Frontal cortex (tissue), 4 donors: Measurements from ENCODE around the gene IL23R. TPM values are rescaled to one million over a fixed set of nuclear protein-coding genes. Genes with fewer than 3 reads are reported as not detected.
"Not testable (repeated sequence)": the region's sequence is repeated elsewhere in the genome, so short reads cannot be mapped to it uniquely, and the experiment has no call there.

Experiments
- DNase-seq, 2 donors: peaks; one replicate each; pipeline ENCODE4 v3.0.0; 2012; ENCODE audit warnings: low spot score in 2 of 2
- FAIRE-seq: peaks from 2 replicates; lab custom pipeline; 2012; peaks lifted over from hg19 to GRCh38; lab: Jason Lieb, UNC
- total RNA-seq: library from RNA; depleted of rRNA; stranded (reverse); fragments of >200 nt; gene quantifications from one replicate; pipeline ENCODE4 v1.2.3, GENCODE V29; 2014
- donor health status: control.
- donor health status: control.
- donor health status: control.

Gene IL23R, protein sequence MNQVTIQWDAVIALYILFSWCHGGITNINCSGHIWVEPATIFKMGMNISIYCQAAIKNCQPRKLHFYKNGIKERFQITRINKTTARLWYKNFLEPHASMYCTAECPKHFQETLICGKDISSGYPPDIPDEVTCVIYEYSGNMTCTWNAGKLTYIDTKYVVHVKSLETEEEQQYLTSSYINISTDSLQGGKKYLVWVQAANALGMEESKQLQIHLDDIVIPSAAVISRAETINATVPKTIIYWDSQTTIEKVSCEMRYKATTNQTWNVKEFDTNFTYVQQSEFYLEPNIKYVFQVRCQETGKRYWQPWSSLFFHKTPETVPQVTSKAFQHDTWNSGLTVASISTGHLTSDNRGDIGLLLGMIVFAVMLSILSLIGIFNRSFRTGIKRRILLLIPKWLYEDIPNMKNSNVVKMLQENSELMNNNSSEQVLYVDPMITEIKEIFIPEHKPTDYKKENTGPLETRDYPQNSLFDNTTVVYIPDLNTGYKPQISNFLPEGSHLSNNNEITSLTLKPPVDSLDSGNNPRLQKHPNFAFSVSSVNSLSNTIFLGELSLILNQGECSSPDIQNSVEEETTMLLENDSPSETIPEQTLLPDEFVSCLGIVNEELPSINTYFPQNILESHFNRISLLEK
- not detected for total RNA-seq

DNA sequence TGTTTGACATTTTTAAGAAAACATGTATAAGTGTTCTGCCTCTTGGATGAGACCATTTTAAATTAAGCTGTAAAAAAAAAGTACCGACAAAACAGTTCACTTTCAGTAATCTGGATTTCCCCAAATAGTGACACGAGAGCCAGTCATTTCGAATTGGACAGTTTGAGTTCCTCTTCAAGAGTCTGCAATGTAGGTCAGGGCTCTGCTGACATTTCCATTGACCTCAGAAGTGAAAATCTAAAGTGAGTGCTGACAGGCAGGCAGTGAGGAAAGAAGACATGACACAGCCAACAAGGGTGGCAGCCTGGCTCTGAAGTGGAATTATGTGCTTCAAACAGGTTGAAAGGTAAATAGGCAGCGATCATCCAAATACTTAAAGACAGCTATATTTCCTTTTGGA lies at the start of gene IL23R:
Gene IL23R, plus strand, starts transcription at position 259 of the 400 bp plus-strand sequence. CDS start 1,667 bp downstream, outside the sequence.
- FAIRE-seq: no peak
- DNase-seq: no peak

DNA sequence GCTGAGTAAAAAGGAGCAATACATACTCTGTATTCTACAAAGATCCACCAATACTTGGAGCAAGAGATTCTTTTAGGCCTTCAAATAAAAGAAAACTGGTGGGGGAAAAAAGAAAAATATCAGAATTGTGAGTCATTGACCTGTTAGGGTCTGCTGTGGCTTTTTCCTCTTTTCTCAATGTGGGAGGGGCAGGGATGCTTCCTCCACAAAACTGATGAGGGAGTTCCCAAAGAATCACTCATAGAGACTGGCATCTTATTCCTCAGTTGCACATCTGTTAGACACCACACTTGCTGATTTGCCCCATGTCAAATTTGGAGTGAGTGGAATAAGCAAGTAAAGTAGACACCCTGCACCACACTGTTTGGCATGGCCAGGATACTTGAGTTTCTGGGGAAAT lies 48.1 kb upstream of the IL23R start:
- FAIRE-seq (no peak), DNase-seq (no peak)

DNA sequence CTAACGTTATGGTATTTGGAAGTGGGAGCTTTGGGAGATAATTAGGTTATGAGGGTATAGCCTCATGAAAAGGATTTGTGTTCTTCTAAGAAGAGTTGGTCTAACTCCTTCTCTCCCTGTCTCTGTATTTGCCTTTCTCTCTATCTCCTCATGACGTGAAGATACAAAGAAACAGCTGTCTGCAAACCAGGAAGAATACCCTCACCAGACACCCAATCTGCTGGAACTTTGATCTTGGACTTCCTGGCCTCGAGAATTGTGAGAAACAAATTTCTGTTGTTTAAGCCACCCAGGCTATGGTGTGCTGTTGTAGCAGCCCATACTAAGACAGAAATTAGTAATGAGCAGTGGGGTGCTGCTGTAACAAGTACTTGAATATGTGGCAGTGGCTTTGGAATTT lies 47.6 kb upstream of the IL23R start:
- FAIRE-seq: no peak
- no peak for DNase-seq

DNA sequence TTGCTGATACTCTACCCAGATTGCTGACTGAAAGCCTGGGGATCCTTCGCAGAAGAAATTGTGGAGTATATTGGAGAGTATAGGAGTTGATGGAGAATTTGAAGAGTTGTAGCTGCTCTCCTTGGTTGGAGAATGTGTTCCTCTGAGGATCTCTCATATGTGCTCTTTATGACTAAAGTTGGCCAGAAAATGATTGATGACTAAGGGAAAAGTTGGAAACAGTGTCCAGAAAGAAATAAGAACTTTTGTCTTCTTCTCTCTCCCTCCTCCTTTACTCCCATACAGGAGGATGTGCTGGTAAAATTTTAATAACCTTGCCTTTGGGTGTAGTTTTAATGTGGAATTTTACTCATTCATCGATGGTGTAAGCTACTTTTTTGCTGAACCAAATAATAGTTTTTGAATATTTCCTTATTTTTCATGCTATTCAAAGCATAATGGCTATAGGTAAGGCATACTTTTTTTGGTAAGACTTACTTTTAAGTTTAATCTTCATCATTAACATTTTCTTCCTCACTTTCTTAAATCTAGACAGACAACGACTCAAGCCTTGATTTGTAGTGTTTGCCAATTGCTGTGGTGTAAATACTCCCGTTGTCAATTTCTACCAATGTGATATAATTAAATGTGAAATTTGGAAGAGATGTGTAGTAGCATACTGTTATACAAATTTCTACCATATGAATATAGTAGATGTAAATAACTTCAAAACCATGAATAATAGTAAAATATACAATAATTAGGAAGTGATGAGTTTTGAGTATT lies 45.2 kb upstream of the IL23R start:
- FAIRE-seq (no peak), DNase-seq (no peak)

DNA sequence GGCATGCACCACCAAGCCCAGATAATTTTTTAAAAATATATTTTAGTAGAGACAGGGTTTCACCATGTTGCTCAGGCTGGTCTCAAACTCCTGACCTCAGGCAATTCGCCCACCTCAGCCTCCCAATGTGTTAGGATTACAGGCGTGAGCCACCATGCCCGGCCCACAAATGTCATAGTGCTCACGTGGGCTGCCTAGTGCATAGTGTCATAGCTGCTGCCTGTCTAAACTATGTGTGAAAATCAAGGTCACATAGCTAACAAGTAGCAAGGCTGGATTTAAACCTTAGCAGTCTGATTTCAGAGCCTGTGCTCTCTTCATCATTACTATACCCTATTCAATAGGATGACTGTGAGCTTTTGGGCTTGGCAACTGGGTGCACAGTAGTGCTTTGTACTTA lies 41.8 kb upstream of the IL23R start:
- DNase-seq: no peak

DNA sequence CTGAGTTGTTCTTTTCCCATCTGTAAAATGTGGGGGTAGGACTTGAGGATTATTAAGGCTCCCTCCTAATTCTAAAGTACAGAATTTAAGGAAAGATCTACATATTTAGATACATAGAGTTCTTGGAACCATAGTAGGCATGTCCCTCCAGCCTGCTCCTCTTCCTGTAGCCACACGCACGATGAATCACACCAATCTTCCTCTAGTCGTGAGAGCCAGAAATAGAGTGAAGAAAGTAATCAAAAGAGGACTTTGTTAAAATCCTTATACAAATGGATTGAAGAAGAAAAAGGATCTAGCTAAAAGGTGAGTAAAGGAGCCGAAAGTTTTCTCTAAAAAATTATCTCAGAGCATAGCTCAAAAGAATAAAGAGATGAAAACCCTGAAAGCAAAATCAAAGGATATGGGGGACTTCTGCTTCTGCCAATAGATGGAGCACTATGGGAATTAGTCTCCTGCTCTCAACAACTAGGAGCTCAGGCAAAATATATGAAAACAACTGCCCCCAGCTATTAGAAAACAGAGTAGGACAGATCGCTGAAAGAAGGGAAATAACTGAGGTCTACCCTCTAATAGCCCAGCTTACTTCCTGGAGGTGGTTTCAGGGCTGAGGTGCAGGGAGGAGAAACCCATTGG lies 40.0 kb upstream of the IL23R start:
- no peak for FAIRE-seq
- peak in 1 of 2 donors; percentile 8 for DNase-seq

More for the DNA sequence above, 41.8 kb upstream of the IL23R start:
- FAIRE-seq: no peak

DNA sequence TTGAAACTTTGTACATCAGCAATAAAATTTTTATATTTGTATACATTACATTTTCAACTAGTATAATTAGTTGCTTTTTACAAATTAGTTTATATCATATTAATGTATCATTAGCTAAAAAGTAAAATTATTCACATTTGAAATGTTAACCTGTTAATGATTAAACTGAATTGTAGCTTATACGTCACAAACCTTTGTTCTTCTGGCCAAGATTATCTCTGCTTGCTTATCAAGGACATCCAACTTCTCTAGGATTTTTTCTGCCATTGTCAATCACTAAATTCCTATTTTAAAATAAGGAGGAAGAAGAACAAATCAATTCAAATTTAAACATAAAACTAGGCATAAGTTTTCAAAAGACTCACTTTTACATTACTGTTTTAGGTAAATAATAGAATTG lies 39.3 kb upstream of the IL23R start:
- FAIRE-seq (peak; percentile 21), DNase-seq (no peak)

DNA sequence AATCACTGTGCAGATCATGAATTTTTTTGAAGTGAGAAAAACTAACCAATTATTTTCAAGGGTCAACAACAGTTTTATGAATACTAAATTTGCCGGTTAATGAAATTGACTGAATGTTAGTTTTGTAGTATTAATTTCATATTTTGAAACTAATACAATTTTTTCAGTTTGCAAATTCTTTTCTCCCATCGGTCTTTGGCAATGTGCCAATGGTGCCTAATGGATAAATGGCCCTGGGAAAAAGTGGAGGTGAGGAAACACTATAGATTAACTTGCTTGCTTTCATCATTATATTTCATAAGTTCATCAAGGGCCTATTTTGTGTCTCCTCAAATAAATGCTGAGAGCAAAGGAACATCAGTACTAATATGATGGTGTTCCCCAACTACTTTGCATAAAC lies 35.6 kb upstream of the IL23R start:
- FAIRE-seq: no peak
- DNase-seq: no peak

DNA sequence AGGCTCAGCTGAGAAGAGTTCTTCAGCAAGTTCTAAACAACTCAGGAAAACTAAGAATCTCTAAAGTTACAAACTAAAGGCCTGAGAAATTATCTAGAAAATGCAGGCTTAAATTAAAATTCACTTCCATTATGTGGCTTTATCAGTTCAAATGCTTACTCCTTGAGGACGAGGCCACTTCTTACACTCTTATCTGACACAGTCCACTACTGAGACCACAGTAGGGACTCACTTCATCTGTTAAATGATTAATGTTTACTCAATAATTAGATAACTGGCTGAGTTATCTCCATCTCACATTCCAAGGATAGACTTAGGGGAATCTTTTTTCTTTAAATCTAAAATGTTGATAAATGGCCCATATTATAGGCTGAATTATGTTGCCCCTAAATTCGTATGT lies 33.1 kb upstream of the IL23R start:
- FAIRE-seq: no peak
- DNase-seq: no peak

DNA sequence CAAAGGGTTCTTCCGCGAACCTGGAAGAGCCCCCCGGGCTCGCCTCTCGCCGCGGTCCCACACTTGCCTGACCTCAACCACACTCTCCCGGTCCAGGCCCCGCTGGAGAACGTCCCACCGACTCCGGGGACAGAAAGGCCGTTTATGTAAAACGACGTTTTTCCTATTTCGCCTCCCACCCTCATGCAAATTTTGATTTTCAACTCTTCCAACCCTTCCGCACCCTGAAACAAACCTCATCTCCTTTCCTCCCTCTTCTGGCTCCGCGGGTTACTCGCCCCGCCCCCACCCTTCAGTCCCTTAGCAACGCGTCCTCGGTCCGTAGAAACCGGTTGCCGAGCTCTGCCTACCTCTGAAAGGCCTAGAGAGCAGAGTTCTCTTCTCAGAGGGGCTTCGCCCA lies 31.6 kb upstream of the IL23R start, which contains the start of gene C1orf141:
Gene C1orf141, minus strand, starts transcription at position 276 of the 400 bp plus-strand sequence. CDS start 7,730 bp downstream, outside the sequence.
- DNase-seq (peak in 1 of 2 donors; percentile 18), FAIRE-seq (no peak)

DNA sequence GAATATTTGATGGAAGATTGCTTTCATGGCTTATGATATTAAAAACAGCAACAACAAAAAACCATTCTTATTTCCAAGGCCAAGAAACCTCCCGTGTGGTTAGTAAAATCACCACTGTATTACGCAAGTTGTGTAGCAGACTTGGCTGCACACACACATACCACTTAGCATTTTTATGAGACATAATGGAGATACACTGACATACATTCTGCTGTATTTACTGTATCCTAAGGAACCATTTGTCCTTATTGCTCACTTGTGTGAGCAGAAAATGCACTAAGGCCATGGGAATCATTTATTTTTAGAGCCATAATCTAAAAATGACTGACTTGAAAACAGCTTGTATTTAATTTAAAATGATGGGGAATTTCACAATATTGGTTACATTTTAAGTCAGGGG lies 30.9 kb upstream of the IL23R start:
- no peak for DNase-seq
- FAIRE-seq: no peak

DNA sequence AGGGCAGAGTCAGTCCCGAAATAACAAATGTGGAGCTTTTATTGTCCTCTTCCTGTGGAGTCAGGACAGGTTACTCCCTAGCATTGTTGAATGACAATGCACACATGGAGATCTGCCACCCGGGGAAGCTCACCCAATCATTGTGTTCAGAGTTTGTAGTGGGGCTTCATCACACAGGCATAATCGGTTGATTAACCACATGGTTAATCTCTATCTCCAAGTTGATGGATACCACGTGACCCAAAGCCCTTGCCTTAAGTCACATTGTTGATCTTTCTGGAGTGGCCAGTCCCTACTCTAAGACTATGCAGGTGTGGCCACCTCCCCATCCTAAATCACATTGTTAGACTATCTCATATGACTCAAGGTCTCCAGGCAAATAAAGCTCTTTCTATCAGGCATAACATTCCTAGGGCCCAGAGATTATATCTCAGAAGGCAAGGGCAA lies 28.9 kb upstream of the IL23R start:
- DNase-seq (no peak), FAIRE-seq (no peak)

DNA sequence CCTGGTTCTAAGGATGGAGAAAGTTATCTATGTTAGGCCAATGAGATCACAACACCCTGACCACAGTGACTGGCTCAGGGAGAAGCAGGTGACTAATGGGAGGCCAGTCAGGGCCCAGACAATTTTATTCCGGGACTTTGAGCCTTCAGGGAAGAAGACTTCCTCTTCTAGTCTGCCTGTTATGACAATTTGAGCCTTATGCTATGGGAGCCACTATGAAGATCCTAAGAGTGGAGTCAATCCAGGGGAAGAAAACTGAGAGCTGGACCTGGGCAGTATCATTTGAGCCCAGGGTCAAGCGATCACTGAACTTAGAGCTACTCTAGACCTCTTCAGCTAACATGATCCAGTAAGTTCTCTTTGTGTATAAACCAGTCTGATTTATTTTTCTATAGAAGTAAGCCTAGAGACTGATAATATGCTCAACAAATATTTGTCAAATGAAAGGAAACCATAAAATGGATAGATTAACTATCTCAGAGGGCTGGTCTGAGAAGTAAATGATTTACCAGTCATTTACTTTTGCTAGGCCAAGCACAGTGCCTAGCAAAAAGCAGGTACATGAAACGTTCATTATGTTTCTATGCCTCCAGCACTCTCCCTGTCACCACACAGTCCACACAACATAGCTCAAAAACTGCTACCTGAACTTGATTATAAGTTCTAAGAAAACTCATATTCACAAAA lies 27.3 kb upstream of the IL23R start:
- FAIRE-seq (no peak), DNase-seq (no peak)

DNA sequence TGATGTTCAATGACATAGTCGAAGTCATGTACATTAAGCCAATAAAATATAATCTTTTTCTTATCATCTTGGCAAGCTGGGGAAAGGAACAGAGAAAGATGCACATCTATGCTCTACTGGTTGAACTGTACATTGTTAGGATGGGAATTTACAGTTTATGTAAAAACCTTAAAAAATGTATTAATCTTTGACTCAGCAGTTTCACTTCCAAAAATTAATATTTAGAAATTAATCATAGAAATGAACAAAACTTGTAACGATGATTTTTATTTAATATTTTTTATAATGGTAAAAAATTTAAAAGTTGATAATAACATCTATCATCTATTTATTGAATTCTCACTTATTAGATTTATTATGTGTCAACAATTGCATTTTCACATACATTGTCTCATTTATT lies 25.8 kb upstream of the IL23R start:
- no peak for DNase-seq
- peak; percentile 93 for FAIRE-seq

DNA sequence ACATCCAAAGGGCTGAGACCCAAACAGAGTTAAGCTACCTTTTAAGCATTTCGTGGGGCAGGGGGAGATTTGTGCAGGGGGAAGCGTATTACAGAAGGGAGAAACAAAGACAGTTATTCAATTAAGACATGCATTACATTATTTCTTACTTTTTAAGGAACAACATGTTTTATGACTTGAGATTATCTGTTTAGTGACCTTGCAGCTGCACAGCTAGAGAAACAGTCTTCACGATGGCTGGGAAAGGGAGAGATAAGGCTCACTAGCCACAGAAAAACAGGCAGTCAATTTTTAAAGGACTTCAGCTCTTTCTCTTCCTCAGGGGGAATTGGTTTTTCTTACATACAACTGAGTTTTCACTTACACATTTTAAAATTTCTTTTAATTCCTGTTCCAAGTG lies 24.4 kb upstream of the IL23R start:
- not testable (repeated sequence) for FAIRE-seq, DNase-seq

DNA sequence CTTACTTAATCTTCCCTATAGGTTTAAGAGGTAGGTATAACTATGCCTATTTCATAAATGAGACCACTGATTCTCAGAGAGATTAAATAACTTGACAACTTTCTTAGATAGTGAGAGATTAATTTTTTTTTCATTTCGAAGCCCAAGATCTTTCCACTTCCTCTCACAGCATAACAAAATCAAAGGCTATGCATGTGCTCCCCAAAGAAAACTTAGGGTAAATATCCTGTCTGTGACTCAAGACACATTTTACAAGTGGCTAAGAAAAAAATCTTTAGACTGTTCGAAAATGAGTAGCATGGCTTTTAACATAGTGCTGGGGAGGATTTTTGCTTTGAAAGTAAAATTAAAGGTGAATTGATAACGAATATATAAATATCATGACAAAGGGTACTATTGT lies 23.3 kb upstream of the IL23R start:
- DNase-seq (no peak), FAIRE-seq (no peak)

DNA sequence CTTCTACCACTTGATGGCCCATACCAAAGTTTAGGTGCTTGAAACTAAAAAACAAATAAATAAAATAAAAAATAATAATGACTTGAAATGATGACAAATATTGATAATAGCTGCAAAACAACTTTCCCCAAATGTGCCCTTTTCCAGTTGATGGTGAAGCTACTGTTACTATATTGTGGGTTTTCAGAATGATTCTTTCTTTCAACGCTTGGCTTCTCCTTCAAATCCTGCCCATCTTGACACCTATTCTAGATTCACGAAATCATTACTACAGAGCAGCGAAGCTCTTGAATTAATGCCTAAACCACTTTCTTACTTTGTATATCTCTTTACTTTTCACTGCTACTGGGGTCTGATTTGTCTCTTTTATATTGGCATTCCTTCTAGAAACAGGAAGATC lies 22.3 kb upstream of the IL23R start:
- no peak for FAIRE-seq

DNA sequence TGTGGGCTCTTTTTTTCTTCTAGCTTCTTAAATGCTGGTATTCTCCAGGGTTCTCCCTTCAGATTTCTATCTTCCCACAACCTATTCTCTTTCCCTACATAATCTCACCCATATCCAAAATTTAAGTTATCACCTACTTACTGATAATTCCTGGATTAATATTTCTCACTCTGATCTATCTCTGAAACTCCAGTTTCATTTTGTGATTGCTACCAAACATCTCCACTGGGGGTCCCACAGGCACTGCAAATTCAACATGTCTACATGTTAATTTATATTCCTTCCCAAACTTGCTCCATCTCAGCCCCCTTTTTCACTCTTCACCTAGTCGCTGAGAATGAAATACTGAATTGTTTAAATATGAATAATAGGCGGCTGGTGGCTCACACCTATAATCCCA lies 21.6 kb upstream of the IL23R start:
- no peak for FAIRE-seq
- no peak for DNase-seq

More for the DNA sequence above, 22.3 kb upstream of the IL23R start:
- no peak for DNase-seq

DNA sequence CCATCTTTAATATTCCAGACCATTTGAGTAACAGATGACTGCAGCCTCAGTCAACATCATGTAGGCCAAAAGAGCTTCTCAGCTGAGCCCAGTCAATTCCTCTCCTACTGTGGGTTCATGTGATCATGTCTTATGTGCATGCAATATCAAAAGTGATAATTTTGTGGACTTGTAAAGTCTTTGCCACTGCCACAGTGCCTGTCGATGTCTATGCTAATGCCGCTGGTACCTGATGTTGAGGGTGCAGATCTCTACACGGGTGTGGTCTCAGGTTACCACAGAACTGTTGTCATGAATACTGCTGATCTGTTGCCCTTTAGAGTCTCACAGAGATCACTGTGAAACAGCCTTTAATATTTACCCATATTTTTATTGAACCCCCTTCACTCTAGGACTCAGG lies 20.2 kb upstream of the IL23R start:
- no peak for FAIRE-seq
- no peak for DNase-seq

DNA sequence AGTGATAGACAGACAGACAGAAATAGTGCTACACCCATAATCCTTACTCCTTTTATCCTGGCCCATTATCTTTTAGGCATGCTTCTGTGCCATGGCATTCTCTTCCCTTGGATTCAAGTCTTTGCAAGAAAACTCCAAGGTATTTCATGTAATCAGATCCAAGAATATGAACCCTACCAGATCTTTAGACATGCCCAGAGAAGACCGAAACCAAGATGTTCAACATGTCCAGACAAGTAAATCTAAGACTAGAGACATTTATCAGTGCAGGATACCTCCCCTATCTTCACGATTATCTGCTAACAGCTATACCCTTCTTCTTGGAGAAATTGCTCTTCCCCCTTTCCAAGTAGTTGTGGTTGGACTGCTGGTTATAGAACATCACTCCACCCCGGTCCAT lies 19.7 kb upstream of the IL23R start:
- DNase-seq: no peak
- no peak for FAIRE-seq
